ENCODE measurements around the gene MYD88.
A peak's percentile ranks its signal among the peaks of the same experiment; 100 is the strongest.

The MYD88 gene

DNA sequence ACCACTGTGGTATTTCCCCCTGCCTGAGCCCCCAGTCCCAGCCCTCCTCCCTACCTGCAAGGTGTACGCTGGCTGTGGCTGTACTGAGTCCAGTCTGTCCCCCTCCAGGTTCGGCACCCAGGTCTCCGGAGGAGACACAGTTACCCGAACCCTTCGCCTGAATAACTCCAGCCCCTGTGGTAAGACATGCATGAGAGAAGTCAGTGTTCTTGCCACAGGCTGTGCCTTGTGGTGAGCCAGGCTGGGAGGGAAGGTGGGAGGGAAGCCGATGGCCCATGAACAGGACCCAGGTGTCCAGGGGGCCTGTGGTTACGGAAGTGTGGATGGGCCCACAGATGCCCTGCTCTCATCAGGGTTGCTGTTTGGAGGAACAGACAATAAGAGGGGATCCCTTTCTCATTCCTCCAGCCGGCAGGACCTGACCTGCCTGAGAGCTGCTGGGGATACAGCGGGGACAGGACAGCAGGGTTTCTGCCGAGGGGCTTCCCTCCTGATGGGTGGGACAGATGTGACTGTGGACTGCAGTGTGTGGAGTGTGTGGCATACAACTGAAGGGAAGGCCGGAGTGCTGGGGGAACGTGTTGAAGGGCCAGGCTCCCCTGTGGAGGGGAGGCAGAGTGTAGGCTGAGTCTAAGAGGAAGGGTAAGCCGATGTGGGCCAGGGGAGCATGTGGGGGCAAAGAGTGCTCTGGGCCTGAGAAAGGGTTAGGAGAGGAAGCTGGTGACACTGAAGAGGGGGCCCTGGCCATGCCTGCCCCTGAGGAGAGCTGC, 23.4 kb upstream of the MYD88 start:
- no peak overlapping the region for H3K23ac ChIP-seq (ENCODE audit: low read length)
- no peak overlapping the region for H3K4me2 ChIP-seq (ENCODE audit: low read length)
- H3K79me1 ChIP-seq (ENCODE audit: low read length): no peaks in the 10 kb centered on the region
- H2AK5ac ChIP-seq (ENCODE audit: low read length): no peak overlapping the region
- no peak overlapping the region for H3K27ac ChIP-seq (ENCODE audit: low read depth, low read length)
- no peak overlapping the region for H4K5ac ChIP-seq (ENCODE audit: low read length)
- no peak overlapping the region for H3K18ac ChIP-seq (ENCODE audit: low read length)
- H3K9ac ChIP-seq (ENCODE audit: low read length): no peak overlapping the region
- WGBS (ENCODE audit: extremely low coverage, insufficient coverage, low lambda C conversion rate): no CpG with 5 or more reads among the region's 13 CpGs
- H4K8ac ChIP-seq (ENCODE audit: low read depth, low read length): no peak overlapping the region
- H2BK5ac ChIP-seq (ENCODE audit: low read length): no peak overlapping the region
- no peaks in the 10 kb centered on the region for H3K27me3 ChIP-seq (ENCODE audit: insufficient read depth, low read length, poor library complexity)
- H2BK120ac ChIP-seq (ENCODE audit: low read depth, low read length): no peak overlapping the region
- H3K4ac ChIP-seq (ENCODE audit: low read depth, low read length): no peak overlapping the region
- no peaks in the 10 kb centered on the region for H3K4me1 ChIP-seq (ENCODE audit: control insufficient read depth, low read depth, low read length)
- no peak for DNase-seq
- no peaks in the 10 kb centered on the region for H3K36me3 ChIP-seq (ENCODE audit: control insufficient read depth, insufficient read depth, low read length)
- no peaks in the 10 kb centered on the region for H3K79me2 ChIP-seq (ENCODE audit: control insufficient read depth, insufficient read depth, low read length)
- H3K56ac ChIP-seq (ENCODE audit: low read length): no peak overlapping the region
- H2BK15ac ChIP-seq (replicated peaks; ENCODE audit: low read depth): no peak overlapping the region
- H3K4me3 ChIP-seq (ENCODE audit: low read length): no peak overlapping the region

DNA sequence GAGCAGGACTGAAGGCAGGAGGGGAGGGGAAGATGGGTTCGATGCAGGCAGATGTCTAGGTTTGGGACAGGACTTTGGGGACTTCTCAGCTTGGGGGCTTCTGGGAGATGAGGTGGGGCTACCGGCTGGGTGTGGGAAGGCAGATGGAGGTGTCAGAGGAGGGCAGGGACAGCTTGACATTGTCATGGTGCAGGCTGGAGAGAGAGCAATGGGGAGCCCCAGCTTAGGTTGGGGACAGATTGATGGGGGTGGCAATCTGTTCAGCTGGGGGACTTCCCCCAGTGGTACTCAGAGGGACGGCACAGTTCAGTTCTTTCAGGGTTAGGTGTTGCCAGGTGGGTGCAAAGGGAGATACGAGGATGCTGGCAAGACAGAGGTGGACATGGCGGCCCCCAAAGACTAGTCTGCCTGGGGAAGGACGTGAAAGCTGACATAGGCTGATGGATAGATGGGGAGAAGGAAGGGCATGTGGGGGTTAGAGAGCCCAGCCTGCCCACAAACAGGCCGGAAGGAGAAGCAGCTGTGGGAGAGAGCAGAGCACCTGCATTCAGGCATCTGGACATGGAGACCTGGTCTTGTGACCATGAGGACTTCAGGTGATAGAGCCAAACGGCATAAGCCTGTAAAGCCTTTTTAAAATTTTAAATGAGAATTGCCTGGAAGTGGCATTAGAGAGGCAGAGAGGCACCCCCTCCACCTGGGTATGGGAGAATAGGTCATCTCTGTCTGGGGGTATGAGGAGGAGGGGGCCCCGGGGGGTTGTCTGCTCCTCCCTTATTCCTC, 22.6 kb upstream of the MYD88 start:
- H3K36me3 ChIP-seq (ENCODE audit: control insufficient read depth, insufficient read depth, low read length): no peaks in the 10 kb centered on the region
- H3K56ac ChIP-seq (ENCODE audit: low read length): no peak overlapping the region
- no peak for DNase-seq
- no peak overlapping the region for H3K18ac ChIP-seq (ENCODE audit: low read length)
- no CpG with 5 or more reads among the region's 9 CpGs for WGBS (ENCODE audit: extremely low coverage, insufficient coverage, low lambda C conversion rate)
- H4K5ac ChIP-seq (ENCODE audit: low read length): no peak overlapping the region
- H3K4me3 ChIP-seq (ENCODE audit: low read length): no peak overlapping the region
- no peaks in the 10 kb centered on the region for H3K79me1 ChIP-seq (ENCODE audit: low read length)
- no peak overlapping the region for H3K4ac ChIP-seq (ENCODE audit: low read depth, low read length)
- H2BK5ac ChIP-seq (ENCODE audit: low read length): no peak overlapping the region
- no peak overlapping the region for H3K23ac ChIP-seq (ENCODE audit: low read length)
- no peak overlapping the region for H3K4me2 ChIP-seq (ENCODE audit: low read length)
- no peaks in the 10 kb centered on the region for H3K79me2 ChIP-seq (ENCODE audit: control insufficient read depth, insufficient read depth, low read length)
- no peak overlapping the region for H2AK5ac ChIP-seq (ENCODE audit: low read length)
- no peaks in the 10 kb centered on the region for H3K27me3 ChIP-seq (ENCODE audit: insufficient read depth, low read length, poor library complexity)
- H2BK120ac ChIP-seq (ENCODE audit: low read depth, low read length): no peak overlapping the region
- H3K4me1 ChIP-seq (ENCODE audit: control insufficient read depth, low read depth, low read length): no peaks in the 10 kb centered on the region
- no peak overlapping the region for H3K9ac ChIP-seq (ENCODE audit: low read length)
- no peak overlapping the region for H3K27ac ChIP-seq (ENCODE audit: low read depth, low read length)
- H4K8ac ChIP-seq (ENCODE audit: low read depth, low read length): no peak overlapping the region
- no peak overlapping the region for H2BK15ac ChIP-seq (replicated peaks; ENCODE audit: low read depth)

DNA sequence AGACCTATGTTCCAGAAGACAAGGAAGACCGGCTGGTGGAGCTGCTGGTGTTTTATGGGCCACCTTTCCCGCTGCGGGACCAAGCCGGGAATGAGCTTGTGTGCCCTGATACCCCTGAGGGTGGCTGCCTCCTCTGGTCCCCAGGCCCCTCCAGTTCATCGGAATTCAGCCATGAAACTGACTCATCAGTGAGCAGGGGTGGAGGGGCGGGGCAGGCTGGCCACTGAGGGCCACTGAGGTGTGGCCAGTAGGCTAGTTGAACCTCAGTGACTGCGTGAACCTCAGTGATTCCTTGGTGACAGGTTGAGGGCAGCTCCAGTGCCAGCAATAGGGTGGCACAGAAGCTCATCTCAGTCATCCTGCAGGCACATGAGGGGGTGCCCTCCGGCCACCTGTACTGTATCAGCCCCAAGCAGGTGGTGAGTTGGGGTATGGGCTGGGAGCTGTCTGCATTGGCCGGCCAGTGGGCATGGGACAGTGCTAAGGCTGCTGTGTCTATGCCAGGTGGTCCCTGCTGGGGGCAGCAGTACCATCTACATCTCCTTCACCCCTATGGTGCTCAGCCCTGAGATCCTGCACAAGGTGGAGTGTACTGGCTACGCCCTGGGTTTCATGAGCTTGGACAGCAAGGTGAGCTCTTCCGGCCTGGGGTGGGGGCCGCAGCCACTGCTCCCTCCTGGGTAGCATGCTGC, 21.8 kb upstream of the MYD88 start:
- no CpG with 5 or more reads among the region's 12 CpGs for WGBS (ENCODE audit: extremely low coverage, insufficient coverage, low lambda C conversion rate)

DNA sequence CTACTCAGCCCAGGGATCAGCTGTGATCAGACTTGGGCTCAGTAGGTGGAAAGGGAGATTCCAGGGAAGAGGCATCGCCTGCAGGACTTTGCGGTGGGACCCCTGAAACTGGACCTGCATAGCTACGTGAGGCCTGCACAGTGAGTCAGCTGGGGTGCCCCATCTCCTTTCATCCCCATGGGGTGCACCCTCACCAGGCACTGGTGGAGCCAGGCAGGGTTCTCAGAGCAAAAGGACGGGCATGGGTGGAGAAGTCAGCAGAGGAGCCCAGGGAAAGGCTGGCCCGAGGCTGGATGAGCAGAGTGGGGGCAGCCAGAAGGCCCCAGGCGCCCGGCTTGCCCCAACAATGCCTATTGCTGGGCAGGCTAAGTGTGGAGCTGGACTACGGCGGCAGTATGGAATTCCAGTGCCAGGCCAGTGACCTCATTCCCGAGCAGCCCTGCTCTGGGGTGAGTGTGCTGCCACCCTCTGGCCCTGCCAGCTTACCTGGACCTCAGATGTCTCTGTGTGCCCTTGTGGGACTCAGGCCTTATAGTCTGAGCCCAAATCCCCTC, 21.2 kb upstream of the MYD88 start:
- H3K4me2 ChIP-seq (ENCODE audit: low read length): no peak overlapping the region
- no peak for DNase-seq
- no peak overlapping the region for H4K5ac ChIP-seq (ENCODE audit: low read length)
- H3K18ac ChIP-seq (ENCODE audit: low read length): no peak overlapping the region
- no peak overlapping the region for H3K9ac ChIP-seq (ENCODE audit: low read length)
- H3K4me3 ChIP-seq (ENCODE audit: low read length): no peak overlapping the region
- H3K79me1 ChIP-seq (ENCODE audit: low read length): no peaks in the 10 kb centered on the region
- H3K36me3 ChIP-seq (ENCODE audit: control insufficient read depth, insufficient read depth, low read length): no peaks in the 10 kb centered on the region
- H3K27me3 ChIP-seq (ENCODE audit: insufficient read depth, low read length, poor library complexity): no peaks in the 10 kb centered on the region
- no peak overlapping the region for H2AK5ac ChIP-seq (ENCODE audit: low read length)
- H4K8ac ChIP-seq (ENCODE audit: low read depth, low read length): no peak overlapping the region
- H3K4me1 ChIP-seq (ENCODE audit: control insufficient read depth, low read depth, low read length): no peaks in the 10 kb centered on the region
- H2BK5ac ChIP-seq (ENCODE audit: low read length): no peak overlapping the region
- H2BK15ac ChIP-seq (replicated peaks; ENCODE audit: low read depth): no peak overlapping the region
- H3K27ac ChIP-seq (ENCODE audit: low read depth, low read length): no peak overlapping the region
- H3K79me2 ChIP-seq (ENCODE audit: control insufficient read depth, insufficient read depth, low read length): no peaks in the 10 kb centered on the region
- H2BK120ac ChIP-seq (ENCODE audit: low read depth, low read length): no peak overlapping the region
- no peak overlapping the region for H3K56ac ChIP-seq (ENCODE audit: low read length)
- no peak overlapping the region for H3K23ac ChIP-seq (ENCODE audit: low read length)
- no peak overlapping the region for H3K4ac ChIP-seq (ENCODE audit: low read depth, low read length)
- no CpG with 5 or more reads among the region's 10 CpGs for WGBS (ENCODE audit: extremely low coverage, insufficient coverage, low lambda C conversion rate)

More for the DNA sequence above, 21.8 kb upstream of the MYD88 start:
- H3K27ac ChIP-seq (ENCODE audit: low read depth, low read length): no peak overlapping the region
- H4K5ac ChIP-seq (ENCODE audit: low read length): no peak overlapping the region
- H2BK120ac ChIP-seq (ENCODE audit: low read depth, low read length): no peak overlapping the region
- H2BK15ac ChIP-seq (replicated peaks; ENCODE audit: low read depth): no peak overlapping the region
- H3K4ac ChIP-seq (ENCODE audit: low read depth, low read length): no peak overlapping the region
- DNase-seq: no peak
- no peaks in the 10 kb centered on the region for H3K36me3 ChIP-seq (ENCODE audit: control insufficient read depth, insufficient read depth, low read length)
- no peaks in the 10 kb centered on the region for H3K27me3 ChIP-seq (ENCODE audit: insufficient read depth, low read length, poor library complexity)
- H3K18ac ChIP-seq (ENCODE audit: low read length): no peak overlapping the region
- no peak overlapping the region for H3K9ac ChIP-seq (ENCODE audit: low read length)
- H3K4me2 ChIP-seq (ENCODE audit: low read length): no peak overlapping the region
- no peak overlapping the region for H2AK5ac ChIP-seq (ENCODE audit: low read length)
- H3K23ac ChIP-seq (ENCODE audit: low read length): no peak overlapping the region
- no peak overlapping the region for H4K8ac ChIP-seq (ENCODE audit: low read depth, low read length)
- no peaks in the 10 kb centered on the region for H3K79me2 ChIP-seq (ENCODE audit: control insufficient read depth, insufficient read depth, low read length)
- no peak overlapping the region for H3K56ac ChIP-seq (ENCODE audit: low read length)
- no peaks in the 10 kb centered on the region for H3K79me1 ChIP-seq (ENCODE audit: low read length)
- no peak overlapping the region for H2BK5ac ChIP-seq (ENCODE audit: low read length)
- no peak overlapping the region for H3K4me3 ChIP-seq (ENCODE audit: low read length)
- H3K4me1 ChIP-seq (ENCODE audit: control insufficient read depth, low read depth, low read length): no peaks in the 10 kb centered on the region

DNA sequence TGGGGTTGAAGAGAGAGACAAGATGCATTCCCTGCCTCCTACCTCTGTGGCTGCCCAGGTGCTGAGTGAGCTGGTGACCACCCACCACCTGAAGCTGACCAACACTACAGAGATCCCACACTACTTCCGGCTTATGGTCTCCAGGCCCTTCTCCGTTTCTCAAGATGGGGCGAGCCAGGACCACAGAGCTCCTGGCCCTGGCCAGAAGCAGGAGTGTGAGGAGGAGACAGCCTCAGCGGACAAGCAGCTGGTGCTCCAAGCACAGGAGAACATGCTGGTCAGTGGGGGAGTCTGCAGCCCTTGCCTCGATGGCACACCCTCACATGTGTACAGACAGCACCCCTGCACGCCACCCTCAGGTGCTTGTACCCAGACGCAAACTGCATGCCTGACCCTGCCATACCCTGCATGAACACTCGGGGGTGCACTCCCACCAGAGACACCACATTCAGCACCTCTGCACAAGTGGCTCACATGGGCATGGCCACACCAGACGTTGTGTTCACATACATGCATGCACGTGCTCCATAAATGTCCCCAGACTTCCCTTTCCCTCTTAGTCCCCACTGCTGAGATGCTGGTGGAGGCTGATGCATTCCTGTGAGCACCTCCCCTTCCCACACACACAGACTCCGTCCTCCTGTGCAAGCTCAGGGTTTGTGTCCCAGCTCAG, 20.6 kb upstream of the MYD88 start:
- Histone ChIP-seq H3K27me3 (ENCODE audit: insufficient read depth, low read length, poor library complexity) (no peaks in the 10 kb centered on the region), H3K23ac (ENCODE audit: low read length) (no peak overlapping the region), H3K4me3 (ENCODE audit: low read length) (no peak overlapping the region), H2AK5ac (ENCODE audit: low read length) (no peak overlapping the region), H4K5ac (ENCODE audit: low read length) (no peak overlapping the region), H3K36me3 (ENCODE audit: control insufficient read depth, insufficient read depth, low read length) (no peaks in the 10 kb centered on the region), H3K79me2 (ENCODE audit: control insufficient read depth, insufficient read depth, low read length) (no peaks in the 10 kb centered on the region), H3K4ac (ENCODE audit: low read depth, low read length) (no peak overlapping the region), H3K4me1 (ENCODE audit: control insufficient read depth, low read depth, low read length) (no peaks in the 10 kb centered on the region), H3K27ac (ENCODE audit: low read depth, low read length) (no peak overlapping the region), H4K8ac (ENCODE audit: low read depth, low read length) (no peak overlapping the region), H2BK5ac (ENCODE audit: low read length) (no peak overlapping the region), H3K18ac (ENCODE audit: low read length) (no peak overlapping the region), H2BK15ac (replicated peaks; ENCODE audit: low read depth) (no peak overlapping the region), H3K9ac (ENCODE audit: low read length) (no peak overlapping the region), H3K56ac (ENCODE audit: low read length) (no peak overlapping the region), H3K79me1 (ENCODE audit: low read length) (no peaks in the 10 kb centered on the region), H3K4me2 (ENCODE audit: low read length) (no peak overlapping the region), H2BK120ac (ENCODE audit: low read depth, low read length) (no peak overlapping the region)
- no CpG with 5 or more reads among the region's 11 CpGs for WGBS (ENCODE audit: extremely low coverage, insufficient coverage, low lambda C conversion rate)
- peak; percentile 63 for DNase-seq

Data from mesendoderm (in vitro differentiated cells).